Heart left ventricle (tissue), 16 donors: Measurements from ENCODE around the gene ERBB2. TPM values are rescaled to one million over a fixed set of nuclear protein-coding genes. Genes with fewer than 3 reads are reported as not detected.

ENCODE experiments used
- ATAC-seq, 4 donors: fragments of 200-7000 bp; cut with Tn5 transposase; one replicate each; pipeline ENCODE4 v1.9.1; 2020 to 2022; ENCODE audit warnings: moderate library complexity in 4 of 4, mild to moderate bottlenecking in 3 of 4, moderate number of reproducible peaks in 1 of 4
- DNase-seq, 5 donors: peaks; one replicate each; pipeline ENCODE4 v3.0.0-alpha.2; 2020
- H3K27ac ChIP-seq, 12 donors: fragments of 200-600 bp; sonication (generic) in 4 of 12; one replicate each; pipeline versions ENCODE4 v1.5.0 to v1.8.0; 2016 to 2022; ENCODE audit warnings: mild to moderate bottlenecking in 2 of 12
- H3K27me3 ChIP-seq, 9 donors: fragments of 200-600 bp; sonication (generic) in 2 of 9; one replicate each; pipeline versions ENCODE4 v1.5.1 to v1.8.0; 2016 to 2022; ENCODE audit warnings: mild to moderate bottlenecking in 3 of 9
- H3K36me3 ChIP-seq, 9 donors: fragments of 200-600 bp; sonication (generic) in 2 of 9; one replicate each; pipeline versions ENCODE4 v1.5.0 to v1.8.0; 2018 to 2022; ENCODE audit warnings: mild to moderate bottlenecking in 2 of 9
- H3K4me1 ChIP-seq, 12 donors: fragments of 200-600 bp; sonication (generic) in 4 of 12; one replicate each; pipeline versions ENCODE4 v1.5.0 to v1.8.0; 2016 to 2022; ENCODE audit warnings: mild to moderate bottlenecking in 3 of 12
- H3K4me3 ChIP-seq, 12 donors: fragments of 200-600 bp; sonication (generic) in 4 of 12; one replicate each; pipeline versions ENCODE4 v1.5.0 to v1.8.0; 2017 to 2022; ENCODE audit warnings: mild to moderate bottlenecking in 9 of 12, moderate library complexity in 4 of 12
- H3K9me3 ChIP-seq, 12 donors: fragments of 200-600 bp; sonication (generic) in 4 of 12; one replicate each; pipeline versions ENCODE4 v1.5.0 to v1.8.0; 2016 to 2022; ENCODE audit warnings: mild to moderate bottlenecking in 1 of 12
- POLR2A ChIP-seq, 2 donors: fragments of 450-650 bp; IDR thresholded peaks; one replicate each; pipeline ENCODE4 v1.6.1; 2017; ENCODE audit warnings: antibody characterized with exemption in 2 of 2, mild to moderate bottlenecking in 2 of 2, moderate library complexity in 2 of 2
- WGBS, 4 donors: extraction: QIAGEN DNeasy Blood & Tissue Kit in 2 of 4; methylation state at CpG; one replicate each; pipeline versions ENCODE4 v1.1.5 to v1.1.7; 2013 to 2018; 5-methylcytosine and 5-hydroxymethylcytosine counted together
- intact Hi-C, 10 donors: fragments of 100-400 bp; cut with DNase I; formaldehyde crosslinking; loops; one replicate each; pipeline versions ENCODE4 v1.11.1 to v1.14.2; 2022
- polyA plus RNA-seq, 2 donors: library from polyadenylated mRNA; stranded (reverse); fragments of 200-250 nt; gene quantifications; one replicate each; pipeline ENCODE4 v1.2.3, GENCODE V29; 2013
- total RNA-seq, 9 donors: library from RNA; depleted of rRNA in 2 of 9; stranded (reverse); fragments of >200 nt in 2 of 9; fragmentation: NEBNext Ultra II Directional in 3 of 9; extraction: Animal tissue kit (Norgen Biotek cat#: 25700) in 3 of 9; gene quantifications; one replicate each; pipeline versions ENCODE4 v1.1.0 to v1.2.4, GENCODE V29; 2016 to 2023
- TF ChIP-seq, protein P1 (sequence below), 12 donors: fragments of 200-600 bp; sonication (generic) in 4 of 12; IDR thresholded peaks; one replicate each; pipeline versions ENCODE4 v1.5.0 to v1.8.0; 2018 to 2022; ENCODE audit warnings: antibody characterized with exemption in 12 of 12, mild to moderate bottlenecking in 5 of 12
- donor health status: ischemic (EF 13 %, LVEDD 7.1; RV severe dilation, severe dysfunction).
- donor health status: healthy with polysubstance abuse.
- donor health status: DM: no; HTN: yes; CAD: no.
- donor health status: DM: no; HTN: no; CAD: no.
- donor health status: ischemic (EF 25% LVEDD 6.9; RV normal size, moderate dysfunction).
- donor health status: ischemic (EF 25% LVEDD 5.7; RV mildly dilated, moderate dysfunction).
- donor health status: healthy.
- donor health status: DM: yes; HTN: yes; CAD: no.
- donor health status: ischemic (EF 35%, LVEDD 5.7; RV mildly dilated, moderate dysfunction).
- donor health status: nonischemic (EF 11% LVEDD 7.7; RV severe dilation, severe dysfunction).
- donor health status: DM: yes; HTN: yes; CAD: no.
- donor health status: PGD.
- donor health status: ischemic (EF 29% LVEDD 5.4; RV normal size, mild dysfunction).
- donor health status: nonischemic (EF 23%, LVEDD 6.1; RV moderate dilation, normal function).

ERBB2 gene
- total and polyA plus RNA-seq, 11 donors: 29.7 to 95.1 (median 77.4) TPM

DNA sequence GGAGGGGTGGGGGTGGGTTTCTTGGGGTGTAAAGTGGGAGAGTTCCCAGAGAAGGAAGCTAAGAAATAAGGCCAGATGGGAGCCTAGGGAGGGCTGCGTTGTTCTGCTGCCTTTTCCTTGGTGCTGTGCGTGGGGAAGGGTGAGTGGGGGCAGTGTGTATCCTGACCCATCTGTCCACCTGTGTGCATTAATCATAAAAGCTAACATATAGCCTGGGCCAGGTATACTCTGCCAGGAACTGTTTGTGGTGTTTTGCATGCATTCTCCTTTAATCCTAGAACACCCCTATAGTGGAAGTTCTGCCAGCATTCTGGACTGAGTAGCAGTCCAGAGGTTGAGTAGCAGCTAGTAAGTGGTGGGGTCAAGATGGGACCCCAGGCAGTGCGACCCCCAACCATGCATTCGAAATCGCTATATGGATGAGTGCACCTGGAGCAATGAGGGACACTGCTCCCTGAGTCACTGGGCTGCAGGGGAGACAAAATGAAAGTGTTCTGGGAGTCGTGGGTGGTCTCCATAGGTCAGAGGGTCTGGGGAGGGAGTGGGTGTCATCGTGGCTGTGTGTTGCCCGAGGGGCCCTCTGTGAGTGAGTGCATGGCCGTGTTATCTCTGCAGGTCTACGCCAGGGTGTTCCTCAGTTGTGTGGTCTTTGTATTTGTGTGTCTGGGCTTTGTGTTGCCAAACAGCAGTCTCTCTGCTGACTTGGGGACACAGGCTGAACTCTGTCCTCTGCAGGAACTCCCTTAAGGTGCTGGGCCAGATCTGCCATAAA, 1.3 kb downstream of the ERBB2 start:
- Histone ChIP-seq H3K4me3 (peak overlapping the region; percentile 71 to 99 (median 90)), H3K9me3 (no peaks in the 10 kb centered on the region), H3K27ac (peak overlapping the region in 10 of 12 donors; percentile 61 to 94 (median 90)), H3K4me1 (peaks cover 0 to 62% (median 26%) of the 10 kb centered on the region in 12 donors), H3K27me3 (peaks cover 0 to 13% (median 0%) of the 10 kb centered on the region in 9 donors), H3K36me3 (no peaks in the 10 kb centered on the region)
- TF ChIP-seq, protein P1, sequence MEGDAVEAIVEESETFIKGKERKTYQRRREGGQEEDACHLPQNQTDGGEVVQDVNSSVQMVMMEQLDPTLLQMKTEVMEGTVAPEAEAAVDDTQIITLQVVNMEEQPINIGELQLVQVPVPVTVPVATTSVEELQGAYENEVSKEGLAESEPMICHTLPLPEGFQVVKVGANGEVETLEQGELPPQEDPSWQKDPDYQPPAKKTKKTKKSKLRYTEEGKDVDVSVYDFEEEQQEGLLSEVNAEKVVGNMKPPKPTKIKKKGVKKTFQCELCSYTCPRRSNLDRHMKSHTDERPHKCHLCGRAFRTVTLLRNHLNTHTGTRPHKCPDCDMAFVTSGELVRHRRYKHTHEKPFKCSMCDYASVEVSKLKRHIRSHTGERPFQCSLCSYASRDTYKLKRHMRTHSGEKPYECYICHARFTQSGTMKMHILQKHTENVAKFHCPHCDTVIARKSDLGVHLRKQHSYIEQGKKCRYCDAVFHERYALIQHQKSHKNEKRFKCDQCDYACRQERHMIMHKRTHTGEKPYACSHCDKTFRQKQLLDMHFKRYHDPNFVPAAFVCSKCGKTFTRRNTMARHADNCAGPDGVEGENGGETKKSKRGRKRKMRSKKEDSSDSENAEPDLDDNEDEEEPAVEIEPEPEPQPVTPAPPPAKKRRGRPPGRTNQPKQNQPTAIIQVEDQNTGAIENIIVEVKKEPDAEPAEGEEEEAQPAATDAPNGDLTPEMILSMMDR (IDR thresholded peaks at IDR 0.05): no peak
- TF ChIP-seq POLR2A (IDR thresholded peaks at IDR 0.05): no peak
- intact Hi-C loops: no loop called here
- WGBS, 4 donors: 27 to 35% (median 34%) methylated on average over 10 of the region's 10 CpGs
- ATAC-seq (no peak), DNase-seq (peak in 1 of 5 donors; percentile 9)

DNA sequence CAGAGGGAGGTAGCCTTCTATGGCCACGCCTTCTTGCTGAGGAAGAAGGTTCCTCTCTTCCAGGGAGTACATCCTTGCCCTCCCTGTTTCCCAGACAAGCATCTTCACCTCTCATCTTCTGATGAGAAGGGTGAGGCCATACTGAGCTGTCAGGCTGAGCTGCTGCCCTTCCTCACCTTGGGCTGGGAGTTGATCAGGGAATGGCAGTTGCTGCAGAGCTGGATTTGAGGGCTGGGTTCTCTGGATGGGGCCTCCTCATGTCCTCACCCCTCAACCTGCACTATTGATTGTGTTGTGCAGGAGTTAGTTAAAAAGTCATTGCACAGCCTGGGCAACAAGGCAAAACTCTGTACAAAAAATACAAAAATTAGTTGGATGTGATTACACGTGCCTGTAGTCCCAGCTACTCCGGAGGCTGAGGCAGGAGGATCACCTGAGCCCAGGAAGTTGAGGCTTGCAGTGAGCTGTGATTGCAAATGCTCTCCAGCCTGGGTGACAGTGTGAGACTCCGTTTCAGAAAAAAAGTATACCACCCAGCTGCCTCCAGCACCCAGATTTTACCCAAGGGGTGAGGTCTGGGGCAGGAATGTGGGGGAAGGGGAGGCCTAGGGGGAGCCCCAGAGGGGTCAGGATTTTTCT, 2.0 kb downstream of the ERBB2 start:
- DNase-seq (peak in 1 of 5 donors; percentile 9), ATAC-seq (no peak)
- no peaks in the 10 kb centered on the region for H3K9me3 ChIP-seq
- H3K4me1 ChIP-seq: peaks cover 0 to 69% (median 31%) of the 10 kb centered on the region in 12 donors
- H3K4me3 ChIP-seq: peak overlapping the region in 3 of 12 donors; percentile 89 to 98 (median 97)
- intact Hi-C loops: no loop called here
- no peak for TF ChIP-seq POLR2A (IDR thresholded peaks at IDR 0.05)
- TF ChIP-seq, protein P1 (IDR thresholded peaks at IDR 0.05): no peak
- H3K36me3 ChIP-seq: peaks cover 0 to under 1% (median 0%) of the 10 kb centered on the region in 9 donors
- H3K27ac ChIP-seq: peak overlapping the region in 6 of 12 donors; percentile 33 to 94 (median 90)
- 49 to 66% (median 62%) methylated on average over 3 to 4 of the region's 4 CpGs for WGBS, 4 donors
- peaks cover 0 to 13% (median 0%) of the 10 kb centered on the region in 9 donors for H3K27me3 ChIP-seq

DNA sequence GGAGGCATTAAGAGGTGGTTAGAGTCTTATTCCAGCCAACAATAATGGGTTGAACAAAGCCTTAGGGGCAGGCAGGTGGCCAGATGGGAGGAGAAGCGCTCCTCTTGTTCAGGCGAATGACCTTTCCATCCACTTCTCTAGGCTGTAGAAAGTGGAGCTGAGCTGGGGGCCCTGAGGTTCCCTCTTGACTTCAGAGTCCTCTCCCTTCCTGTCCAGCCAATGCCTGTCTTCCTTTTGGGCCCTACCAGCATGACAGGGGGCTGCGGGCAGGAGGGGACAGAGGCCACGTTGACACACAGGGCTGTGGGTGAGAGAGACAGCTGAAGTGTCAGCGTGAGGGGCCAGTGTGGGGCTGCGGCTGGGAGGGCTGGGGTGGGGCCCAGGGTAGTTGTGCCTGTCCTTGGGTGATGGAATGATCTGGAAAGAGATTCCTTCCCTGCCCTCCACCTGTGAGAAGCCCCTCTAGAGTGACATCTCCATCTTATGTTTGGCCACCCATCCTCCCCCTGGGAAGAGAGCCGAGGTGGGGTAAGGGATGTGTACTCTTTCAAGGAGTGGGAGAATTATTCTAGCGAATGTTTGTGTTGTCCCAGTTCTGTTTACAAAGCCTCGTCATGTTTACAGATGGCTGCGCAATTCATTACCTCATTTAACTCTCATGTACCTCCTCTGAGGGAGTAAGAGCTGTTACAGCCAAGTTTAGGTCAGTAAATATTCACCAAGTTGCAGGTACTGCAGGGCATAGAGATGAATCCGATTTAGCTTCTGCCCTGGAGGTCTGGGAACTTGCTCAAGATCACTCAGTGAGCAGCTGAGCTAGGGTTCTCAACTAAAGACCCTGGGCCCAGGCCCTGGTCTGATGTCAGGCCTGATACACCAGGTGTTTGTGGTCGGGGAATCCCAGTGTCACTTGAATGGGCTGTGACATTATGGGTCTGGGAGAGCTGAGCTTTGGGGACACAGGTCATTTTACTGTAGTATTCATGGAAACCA, 3.3 kb downstream of the ERBB2 start:
- Histone ChIP-seq H3K36me3 (peaks cover 0 to 14% (median 10%) of the 10 kb centered on the region in 9 donors), H3K4me3 (no peak overlapping the region), H3K4me1 (peaks cover 0 to 72% (median 31%) of the 10 kb centered on the region in 12 donors), H3K27ac (peak overlapping the region in 9 of 12 donors; percentile 25 to 94 (median 51)), H3K9me3 (no peaks in the 10 kb centered on the region), H3K27me3 (peaks cover 0 to 13% (median 0%) of the 10 kb centered on the region in 9 donors)
- DNase-seq (peak in 2 of 5 donors; percentile 49 to 60), ATAC-seq (peak in 2 of 4 donors; percentile 26 to 52)
- TF ChIP-seq POLR2A (IDR thresholded peaks at IDR 0.05): no peak
- TF ChIP-seq, protein P1 (IDR thresholded peaks at IDR 0.05): no peak
- intact Hi-C loops: no loop called here
- 49 to 59% (median 56%) methylated on average over 12 of the region's 12 CpGs for WGBS, 4 donors
